Loucy (cell line): ENCODE data around the gene DOK6.

Experiments
- H2AFZ ChIP-seq: fragments of 200-600 bp; sonication (generic); 2 replicates; pipeline ENCODE4 v1.6.0; 2016; ENCODE audit warnings: antibody characterized with exemption, mild to moderate bottlenecking, low read length, moderate library complexity
- H3F3A ChIP-seq: fragments of 200-600 bp; 2 replicates; pipeline ENCODE4 v1.6.0; 2016; ENCODE audit warnings: antibody characterized with exemption, low read depth, mild to moderate bottlenecking
- H3K27me3 ChIP-seq: fragments of 200-600 bp; sonication (generic); 2 replicates; pipeline ENCODE4 v1.6.1; 2014; ENCODE audit warnings: low read length, mild to moderate bottlenecking; ENCODE audit not compliant: insufficient read depth, poor library complexity, severe bottlenecking
- H3K36me3 ChIP-seq: fragments of 200-600 bp; sonication (generic); 2 replicates; pipeline ENCODE4 v1.6.1; 2016; ENCODE audit warnings: low read length; ENCODE audit not compliant: insufficient read depth
- H3K4me1 ChIP-seq: fragments of 200-600 bp; sonication (generic); 2 replicates; pipeline ENCODE4 v1.5.1; 2014; ENCODE audit warnings: low read length, mild to moderate bottlenecking; ENCODE audit not compliant: insufficient read depth, poor library complexity, severe bottlenecking
- H3K4me2 ChIP-seq: fragments of 200-600 bp; sonication (generic); 2 replicates; pipeline ENCODE4 v1.6.0; 2014; ENCODE audit warnings: antibody characterized with exemption, low read length, low read depth, mild to moderate bottlenecking; ENCODE audit not compliant: poor library complexity, severe bottlenecking
- H3K4me3 ChIP-seq: fragments of 200-600 bp; sonication (generic); 2 replicates; pipeline ENCODE4 v1.5.1; 2014; ENCODE audit warnings: low read length, mild to moderate bottlenecking, mixed read lengths; ENCODE audit not compliant: poor library complexity, severe bottlenecking
- H3K79me2 ChIP-seq: fragments of 200-600 bp; sonication (generic); 2 replicates; pipeline ENCODE4 v1.6.1; 2014; ENCODE audit warnings: low read length; ENCODE audit not compliant: insufficient read depth
- H3K9ac ChIP-seq: fragments of 200-600 bp; sonication (generic); 2 replicates; pipeline ENCODE4 v1.6.0; 2014; ENCODE audit warnings: mild to moderate bottlenecking, low read depth, low read length, moderate library complexity; ENCODE audit not compliant: poor library complexity, severe bottlenecking
- H3K9me2 ChIP-seq: fragments of 200-600 bp; sonication (generic); replicated peaks from 2 replicates; pipeline ENCODE4 v1.6.1; 2016; ENCODE audit warnings: low read depth, low read length, mixed read lengths
- H3K9me3 ChIP-seq: fragments of 200-600 bp; sonication (generic); 2 replicates; pipeline ENCODE4 v1.6.1; 2014; ENCODE audit warnings: mild to moderate bottlenecking, antibody characterized with exemption, low read length, low read depth; ENCODE audit not compliant: insufficient read depth
- H4K20me1 ChIP-seq: fragments of 200-600 bp; sonication (generic); 2 replicates; pipeline ENCODE4 v1.6.0; 2014; ENCODE audit warnings: antibody characterized with exemption, low read length, mild to moderate bottlenecking; ENCODE audit not compliant: insufficient read depth, poor library complexity, severe bottlenecking
- CTCF ChIP-seq: fragments of 200-600 bp; sonication (generic); conservative IDR thresholded peaks from 2 replicates; pipeline ENCODE4 v1.5.1; 2014; ENCODE audit warnings: mild to moderate bottlenecking, antibody characterized with exemption, low read length
- EZH2phosphoT487 ChIP-seq: fragments of 200-600 bp; IDR thresholded peaks from 2 replicates; pipeline ENCODE4 v1.6.1; 2018; ENCODE audit warnings: antibody characterized with exemption, mild to moderate bottlenecking, moderate library complexity, borderline replicate concordance

Gene DOK6

GRCh38 chr18:69491576-69491975 is 90.9 kb downstream of the DOK6 start:
- no peak overlapping the region for H2AFZ ChIP-seq
- no peaks in the 10 kb centered on the region for H3K4me1 ChIP-seq
- no peaks in the 10 kb centered on the region for H3K79me2 ChIP-seq
- no peaks in the 10 kb centered on the region for H4K20me1 ChIP-seq
- no peaks in the 10 kb centered on the region for H3F3A ChIP-seq
- no peak overlapping the region for H3K4me2 ChIP-seq
- no peaks in the 10 kb centered on the region for H3K9me3 ChIP-seq
- H3K27me3 ChIP-seq: no peaks in the 10 kb centered on the region
- no peaks in the 10 kb centered on the region for H3K36me3 ChIP-seq
- H3K9ac ChIP-seq: no peak overlapping the region
- H3K9me2 ChIP-seq: no peaks in the 10 kb centered on the region
- H3K4me3 ChIP-seq: no peak overlapping the region
- TF ChIP-seq CTCF (no peak), EZH2phosphoT487 (no peak)

DNA sequence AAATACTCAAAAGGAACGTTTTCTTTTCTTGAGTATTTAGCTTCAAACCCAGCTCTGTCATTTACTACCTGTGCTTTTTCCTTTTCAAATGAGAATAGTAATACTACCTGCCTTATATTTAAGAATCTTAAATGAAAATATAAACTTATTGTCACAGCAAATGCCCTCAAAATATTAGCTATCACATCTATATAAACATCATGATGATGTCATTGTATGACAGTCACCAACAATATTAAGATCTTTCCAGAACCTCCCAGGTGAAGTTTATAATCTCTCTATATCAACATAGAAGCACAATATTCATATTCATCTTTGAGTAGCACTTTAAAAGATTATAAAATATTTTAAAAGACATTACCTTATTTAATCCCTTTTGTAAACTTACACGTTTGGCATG is 92.2 kb downstream of the DOK6 start:
- Histone ChIP-seq H4K20me1 (no peaks in the 10 kb centered on the region), H3K9me3 (no peaks in the 10 kb centered on the region), H3F3A (no peaks in the 10 kb centered on the region), H3K9ac (no peak overlapping the region), H3K27me3 (no peaks in the 10 kb centered on the region), H3K4me3 (no peak overlapping the region), H3K36me3 (no peaks in the 10 kb centered on the region), H3K4me1 (no peaks in the 10 kb centered on the region), H2AFZ (no peak overlapping the region), H3K9me2 (no peaks in the 10 kb centered on the region), H3K79me2 (no peaks in the 10 kb centered on the region), H3K4me2 (no peak overlapping the region)
- TF ChIP-seq CTCF (no peak), EZH2phosphoT487 (no peak)

DNA sequence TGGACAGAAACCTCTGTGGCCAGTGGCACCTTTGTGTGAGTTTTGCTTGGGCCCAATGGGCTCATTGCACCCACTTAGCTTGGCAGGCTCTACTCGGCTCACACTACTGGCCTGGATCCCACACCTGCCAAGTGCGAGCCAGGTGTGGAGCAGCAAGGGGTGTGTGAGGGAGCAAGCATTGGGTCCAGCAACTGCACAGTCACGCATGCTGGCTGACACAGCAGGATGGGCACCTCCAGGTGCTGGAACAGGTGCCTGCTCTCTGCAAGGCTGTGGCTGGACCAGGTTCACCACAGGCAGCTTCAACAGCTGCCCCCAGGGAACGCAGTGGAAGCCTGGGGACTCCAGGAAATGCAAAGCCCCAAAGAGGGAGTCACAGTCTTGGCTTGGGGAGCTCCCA is 94.2 kb downstream of the DOK6 start:
- Histone ChIP-seq H3K36me3 (no peaks in the 10 kb centered on the region), H3K27me3 (no peaks in the 10 kb centered on the region), H3K4me2 (no peak overlapping the region), H3K79me2 (no peaks in the 10 kb centered on the region), H3K4me3 (no peak overlapping the region), H3K9ac (no peak overlapping the region), H4K20me1 (no peaks in the 10 kb centered on the region), H3K9me3 (no peaks in the 10 kb centered on the region), H2AFZ (no peak overlapping the region), H3F3A (no peaks in the 10 kb centered on the region), H3K4me1 (no peaks in the 10 kb centered on the region), H3K9me2 (no peaks in the 10 kb centered on the region)
- TF ChIP-seq CTCF (no peak), EZH2phosphoT487 (no peak)
